Spleen (tissue), 11 donors: Measurements from ENCODE around the gene HPDL. TPM values are rescaled to one million over a fixed set of nuclear protein-coding genes. Genes with fewer than 3 reads are reported as not detected.

Source experiments
- DNase-seq: peaks from one replicate; pipeline ENCODE4 v3.0.0-alpha.2; 2020
- H3K27ac ChIP-seq, 8 donors: fragments of 200-600 bp; sonication (generic) in 7 of 8; 1 replicate in 4 of 8; 2 replicates in 4 of 8; pipeline versions ENCODE4 v1.5.0 to v1.8.0; 2016 to 2021; ENCODE audit warnings: inconsistent platforms in 4 of 8, mild to moderate bottlenecking in 4 of 8, moderate library complexity in 1 of 8
- H3K27me3 ChIP-seq, 7 donors: fragments of 200-600 bp; sonication (generic) in 6 of 7; replicated peaks in 1 of 7; 1 replicate in 4 of 7; 2 replicates in 3 of 7; pipeline versions ENCODE4 v1.5.0 to v1.8.0; 2016 to 2021; ENCODE audit warnings: inconsistent platforms in 3 of 7, mild to moderate bottlenecking in 1 of 7
- H3K36me3 ChIP-seq, 6 donors: fragments of 200-600 bp; sonication (generic) in 5 of 6; 1 replicate in 4 of 6; 2 replicates in 2 of 6; pipeline versions ENCODE4 v1.5.0 to v1.8.0; 2016 to 2021; ENCODE audit warnings: inconsistent platforms in 2 of 6
- H3K4me1 ChIP-seq, 6 donors: fragments of 200-600 bp; sonication (generic) in 5 of 6; 1 replicate in 3 of 6; 2 replicates in 3 of 6; pipeline versions ENCODE4 v1.5.0 to v1.8.0; 2016 to 2021; ENCODE audit warnings: inconsistent platforms in 3 of 6
- H3K4me3 ChIP-seq, 8 donors: fragments of 200-600 bp; sonication (generic) in 7 of 8; 1 replicate in 4 of 8; 2 replicates in 4 of 8; pipeline versions ENCODE4 v1.5.0 to v1.8.0; 2016 to 2021; ENCODE audit warnings: inconsistent platforms in 4 of 8, mild to moderate bottlenecking in 4 of 8, moderate library complexity in 2 of 8
- H3K9me3 ChIP-seq, 8 donors: fragments of 200-600 bp; sonication (generic) in 7 of 8; 1 replicate in 4 of 8; 2 replicates in 4 of 8; pipeline versions ENCODE4 v1.5.0 to v1.8.0; 2016 to 2021; ENCODE audit warnings: inconsistent platforms in 4 of 8
- POLR2A ChIP-seq, 3 donors: fragments of 450-650 bp; IDR thresholded peaks; one replicate each; pipeline ENCODE4 v1.5.1; 2017; ENCODE audit warnings: antibody characterized with exemption in 3 of 3, mild to moderate bottlenecking in 1 of 3
- POLR2AphosphoS5 ChIP-seq, 3 donors: sonication (generic); formaldehyde crosslinking; IDR thresholded peaks; one replicate each; pipeline ENCODE4 v1.5.1; 2017; ENCODE audit warnings: antibody characterized with exemption in 3 of 3
- WGBS, 5 donors: extraction: QIAGEN DNeasy Blood & Tissue Kit in 3 of 5; methylation state at CpG; one replicate each; pipeline versions ENCODE4 v1.1.5 to v1.1.7; 2013 to 2018; 5-methylcytosine and 5-hydroxymethylcytosine counted together
- intact Hi-C: fragments of 100-400 bp; cut with DNase I; formaldehyde crosslinking; loops from one replicate; pipeline ENCODE4 v1.15.0; 2023; ENCODE audit warnings: low total_unique reads
- polyA plus RNA-seq, 3 donors: library from polyadenylated mRNA; stranded (reverse); fragments of 200-250 nt; gene quantifications; one replicate each; pipeline ENCODE4 v1.2.1, GENCODE V29; 2013
- total RNA-seq, 7 donors: library from RNA; depleted of rRNA in 3 of 7; stranded (reverse); fragments of >200 nt in 3 of 7; fragmentation: NEBNext Ultra II Directional in 4 of 7; extraction: Animal tissue kit (Norgen Biotek cat#: 25700) in 4 of 7; gene quantifications; one replicate each; pipeline versions ENCODE4 v1.1.0 to v1.2.1, GENCODE V29; 2016 to 2021
- TF ChIP-seq, protein P1 (sequence below), 11 experiments: fragments of 200-600 bp in 7 of 11; fragments of 450-650 bp in 4 of 11; sonication (generic) in 4 of 11; IDR thresholded peaks in 8 of 11; conservative IDR thresholded peaks in 3 of 11; 1 replicate in 7 of 11; 2 replicates in 4 of 11; pipeline versions ENCODE4 v1.4.0 to v1.8.0; 2016 to 2021; ENCODE audit warnings: antibody characterized with exemption in 11 of 11, inconsistent platforms in 4 of 11, mild to moderate bottlenecking in 1 of 11
- donor health status: healthy with polysubstance abuse.
- donor health status: DM: no; HTN: no; CAD: no; lungs with moderate emphysema.
- donor health status: DM: no; HTN: no; CAD: no.
- donor health status: Bipolar disorder and iron deficiency.
- donor health status: healthy.
- donor health status: DM: no; HTN: no; CAD: no.
- donor health status: DM: yes; HTN: yes; CAD: no.

The HPDL gene
- total and polyA plus RNA-seq, 10 donors, result 0.73 to 4.6 (median 2.4) TPM

DNA sequence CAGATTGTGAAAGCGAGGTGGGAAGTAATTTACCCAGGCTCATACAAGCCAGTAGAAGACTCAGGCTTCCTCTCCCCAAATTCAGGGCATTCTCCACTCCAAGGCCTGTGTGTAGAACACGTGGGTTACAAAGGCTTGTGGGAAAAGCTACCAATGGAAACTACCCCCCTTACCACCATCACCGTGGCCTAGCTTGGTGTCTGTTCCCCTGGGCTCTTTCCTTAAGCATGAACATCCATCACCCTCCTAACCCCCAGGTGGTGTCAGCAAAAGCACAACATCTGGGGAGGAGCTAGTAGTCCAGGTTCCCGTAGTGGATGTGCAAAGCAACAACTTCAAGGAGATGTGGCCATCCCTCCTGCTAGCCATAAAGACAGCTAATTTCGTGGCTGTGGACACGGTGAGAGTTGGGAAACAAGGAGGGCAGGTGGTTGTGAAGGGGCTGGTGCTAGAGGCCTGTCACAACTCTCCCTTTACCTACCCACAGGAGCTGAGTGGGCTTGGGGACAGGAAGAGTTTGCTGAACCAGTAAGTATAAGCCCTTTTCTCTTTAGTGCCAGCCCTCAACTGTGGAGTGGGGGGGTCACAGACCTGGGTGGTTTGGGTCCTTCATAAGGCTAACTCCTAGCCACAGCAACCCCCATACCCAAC, 14.2 kb downstream of the HPDL start:
- H3K4me3 ChIP-seq, result peak overlapping the region; percentile 69 to 95 (median 84)
- H3K27ac ChIP-seq, result peak overlapping the region; percentile 94 to 99 (median 98)
- H3K36me3 ChIP-seq, result peaks cover 3 to 48% (median 36%) of the 10 kb centered on the region in 6 donors
- TF ChIP-seq POLR2A (IDR thresholded peaks at IDR 0.05), result no peak
- TF ChIP-seq, protein P1, sequence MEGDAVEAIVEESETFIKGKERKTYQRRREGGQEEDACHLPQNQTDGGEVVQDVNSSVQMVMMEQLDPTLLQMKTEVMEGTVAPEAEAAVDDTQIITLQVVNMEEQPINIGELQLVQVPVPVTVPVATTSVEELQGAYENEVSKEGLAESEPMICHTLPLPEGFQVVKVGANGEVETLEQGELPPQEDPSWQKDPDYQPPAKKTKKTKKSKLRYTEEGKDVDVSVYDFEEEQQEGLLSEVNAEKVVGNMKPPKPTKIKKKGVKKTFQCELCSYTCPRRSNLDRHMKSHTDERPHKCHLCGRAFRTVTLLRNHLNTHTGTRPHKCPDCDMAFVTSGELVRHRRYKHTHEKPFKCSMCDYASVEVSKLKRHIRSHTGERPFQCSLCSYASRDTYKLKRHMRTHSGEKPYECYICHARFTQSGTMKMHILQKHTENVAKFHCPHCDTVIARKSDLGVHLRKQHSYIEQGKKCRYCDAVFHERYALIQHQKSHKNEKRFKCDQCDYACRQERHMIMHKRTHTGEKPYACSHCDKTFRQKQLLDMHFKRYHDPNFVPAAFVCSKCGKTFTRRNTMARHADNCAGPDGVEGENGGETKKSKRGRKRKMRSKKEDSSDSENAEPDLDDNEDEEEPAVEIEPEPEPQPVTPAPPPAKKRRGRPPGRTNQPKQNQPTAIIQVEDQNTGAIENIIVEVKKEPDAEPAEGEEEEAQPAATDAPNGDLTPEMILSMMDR (IDR thresholded peaks at IDR 0.05 in 8 of 11, conservative IDR thresholded peaks at IDR 0.05 in 3 of 11), result no peak
- no peak for TF ChIP-seq POLR2AphosphoS5 (IDR thresholded peaks at IDR 0.05)
- WGBS, 5 donors, result 12 to 26% (median 19%) methylated on average over 6 of the region's 6 CpGs
- peaks cover 23 to 56% (median 39%) of the 10 kb centered on the region in 6 donors for H3K4me1 ChIP-seq
- no peaks in the 10 kb centered on the region for H3K27me3 ChIP-seq
- no peaks in the 10 kb centered on the region for H3K9me3 ChIP-seq
- DNase-seq, result no peak
- intact Hi-C loops, result no loop called here

DNA sequence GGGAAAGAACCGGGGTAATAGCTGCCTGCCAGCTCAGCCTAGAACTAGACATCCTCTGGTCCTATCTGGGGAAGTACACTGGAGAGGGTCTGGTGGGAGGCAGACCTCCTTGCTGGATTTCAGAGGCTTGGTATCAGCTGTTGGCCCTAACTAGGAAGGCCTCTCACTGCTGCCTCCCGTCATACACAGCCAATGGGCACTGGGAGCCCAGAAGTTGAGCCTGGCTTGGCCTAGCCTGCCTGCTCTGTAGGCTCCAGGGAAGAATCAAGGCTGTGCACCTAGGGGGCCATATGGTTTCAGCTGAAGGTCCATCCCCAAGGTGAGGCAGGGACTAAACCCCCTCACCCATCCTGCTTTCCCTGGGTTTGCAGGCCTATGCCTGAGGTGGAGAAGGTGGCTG, 17.8 kb downstream of the HPDL start:
- H3K4me3 ChIP-seq, result no peak overlapping the region
- intact Hi-C loops, result no loop called here

DNA sequence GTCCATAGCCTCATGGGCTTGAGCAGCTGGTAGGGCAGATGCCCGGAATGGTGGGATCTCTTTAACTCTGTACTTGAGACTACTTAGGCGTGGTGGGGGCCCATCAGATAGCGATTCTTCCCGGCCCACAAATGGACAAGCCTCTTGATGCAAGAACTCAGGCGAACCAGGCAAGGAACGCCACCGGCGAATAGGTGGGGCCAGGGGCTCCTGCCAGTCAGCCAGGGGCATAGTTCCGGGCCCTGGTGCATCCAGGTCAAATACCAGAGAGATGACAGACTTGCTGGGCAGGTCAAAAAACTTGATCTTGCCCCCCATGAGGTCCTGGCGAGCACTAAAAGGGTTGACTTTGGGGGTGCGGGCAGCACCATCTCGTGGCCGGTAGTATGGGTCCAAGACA, 18.3 kb downstream of the HPDL start:
- TF ChIP-seq POLR2AphosphoS5 (IDR thresholded peaks at IDR 0.05) (peak in 1 of 3 donors; percentile 22), POLR2A (IDR thresholded peaks at IDR 0.05) (no peak)
- TF ChIP-seq, protein P1 (IDR thresholded peaks at IDR 0.05 in 8 of 11, conservative IDR thresholded peaks at IDR 0.05 in 3 of 11), result no peak
- no peak overlapping the region for H3K27ac ChIP-seq
- WGBS, 5 donors, result 88 to 96% (median 94%) methylated on average over 12 to 13 of the region's 13 CpGs
- H3K4me3 ChIP-seq, result no peak overlapping the region
- no peak for DNase-seq
- H3K36me3 ChIP-seq, result peaks cover 3 to 68% (median 38%) of the 10 kb centered on the region in 6 donors
- no peaks in the 10 kb centered on the region for H3K27me3 ChIP-seq
- no peaks in the 10 kb centered on the region for H3K9me3 ChIP-seq
- intact Hi-C loops, result no loop called here
- H3K4me1 ChIP-seq, result peaks cover 20 to 36% (median 26%) of the 10 kb centered on the region in 6 donors

More for the DNA sequence above, 17.8 kb downstream of the HPDL start:
- Histone ChIP-seq H3K27me3 (no peaks in the 10 kb centered on the region), H3K36me3 (peaks cover 3 to 68% (median 38%) of the 10 kb centered on the region in 6 donors), H3K4me1 (peaks cover 20 to 36% (median 27%) of the 10 kb centered on the region in 6 donors), H3K9me3 (no peaks in the 10 kb centered on the region), H3K27ac (no peak overlapping the region)
- TF ChIP-seq POLR2AphosphoS5 (IDR thresholded peaks at IDR 0.05), result peak in 1 of 3 donors; percentile 12
- TF ChIP-seq POLR2A (IDR thresholded peaks at IDR 0.05), result no peak
- TF ChIP-seq, protein P1 (IDR thresholded peaks at IDR 0.05 in 8 of 11, conservative IDR thresholded peaks at IDR 0.05 in 3 of 11), result no peak
- no peak for DNase-seq
- WGBS, 5 donors, result 93 to 100% (median 97%) methylated on average over 2 of the region's 2 CpGs

DNA sequence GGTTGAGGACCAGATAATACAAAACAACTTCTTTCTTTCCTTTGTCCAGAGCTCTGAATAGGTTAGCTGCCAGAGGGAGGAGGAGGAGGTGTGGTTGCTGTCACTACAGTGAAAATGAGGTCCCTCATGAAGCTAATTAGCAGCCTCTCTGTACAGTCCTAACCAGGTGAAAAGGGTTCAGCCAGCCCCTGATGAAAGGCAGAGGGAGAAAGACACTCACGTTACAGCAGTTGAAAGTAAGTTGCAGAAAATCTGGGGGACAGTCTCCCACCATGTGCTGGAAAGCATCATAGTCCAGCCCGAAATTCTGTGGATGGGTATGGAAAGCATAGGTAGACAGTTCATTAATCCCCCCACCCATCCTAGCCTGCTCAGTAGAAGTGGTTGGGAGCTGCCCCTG, 19.8 kb downstream of the HPDL start:
- TF ChIP-seq POLR2A (IDR thresholded peaks at IDR 0.05), result no peak
- TF ChIP-seq, protein P1 (IDR thresholded peaks at IDR 0.05 in 8 of 11, conservative IDR thresholded peaks at IDR 0.05 in 3 of 11), result no peak
- no peak for TF ChIP-seq POLR2AphosphoS5 (IDR thresholded peaks at IDR 0.05)
- intact Hi-C loops, result no loop called here

More for the DNA sequence above, 19.8 kb downstream of the HPDL start:
- WGBS, 5 donors, result 76 to 95% (median 92%) methylated on average over 2 of the region's 2 CpGs
- peaks cover 3 to 69% (median 38%) of the 10 kb centered on the region in 6 donors for H3K36me3 ChIP-seq
- H3K27ac ChIP-seq, result no peak overlapping the region
- peaks cover 10 to 24% (median 15%) of the 10 kb centered on the region in 6 donors for H3K4me1 ChIP-seq
- no peak overlapping the region for H3K4me3 ChIP-seq
- no peak for DNase-seq
- H3K27me3 ChIP-seq, result no peaks in the 10 kb centered on the region
- no peaks in the 10 kb centered on the region for H3K9me3 ChIP-seq
